Uterus (tissue), 4 donors: Measurements from ENCODE around the gene PDE4B. TPM values are rescaled to one million over a fixed set of nuclear protein-coding genes. Genes with fewer than 3 reads are reported as not detected.
"Not testable (repeated sequence)": the region's sequence is repeated elsewhere in the genome, so short reads cannot be mapped to it uniquely, and the experiment has no call there.

Source experiments
- DNase-seq, 2 donors: peaks; one replicate each; pipeline ENCODE4 v3.0.0-alpha.2; 2019 to 2020
- H3K27ac ChIP-seq, 2 donors: fragments of 200-600 bp; sonication (generic); 1 replicate in 1 of 2; 2 replicates in 1 of 2; pipeline ENCODE4 v1.5.1; 2016 to 2018
- H3K27me3 ChIP-seq, 2 donors: fragments of 200-600 bp; sonication (generic); one replicate each; pipeline ENCODE4 v1.5.1; 2018 to 2019; ENCODE audit warnings: control low read depth in 1 of 2
- H3K36me3 ChIP-seq, 2 donors: fragments of 200-600 bp; sonication (generic); one replicate each; pipeline ENCODE4 v1.5.1; 2019; ENCODE audit warnings: control low read depth in 1 of 2
- H3K4me1 ChIP-seq, 2 donors: fragments of 200-600 bp; sonication (generic); one replicate each; pipeline ENCODE4 v1.5.1; 2018 to 2019; ENCODE audit warnings: control low read depth in 1 of 2
- H3K4me3 ChIP-seq, 2 donors: fragments of 200-600 bp; sonication (generic); 1 replicate in 1 of 2; 2 replicates in 1 of 2; pipeline ENCODE4 v1.5.1; 2018 to 2019; ENCODE audit warnings: mild to moderate bottlenecking in 1 of 2
- H3K9me3 ChIP-seq, 2 donors: fragments of 200-600 bp; sonication (generic); one replicate each; pipeline ENCODE4 v1.5.1; 2019; ENCODE audit warnings: control low read depth in 1 of 2
- POLR2A ChIP-seq, 2 donors: fragments of 450-650 bp; IDR thresholded peaks; one replicate each; pipeline ENCODE4 v1.6.1; 2016; ENCODE audit warnings: antibody characterized with exemption in 2 of 2, mild to moderate bottlenecking in 1 of 2, moderate library complexity in 1 of 2
- intact Hi-C: fragments of 100-400 bp; cut with DNase I; formaldehyde crosslinking; loops from one replicate; pipeline ENCODE4 v1.15.1; 2023; ENCODE audit warnings: low total_unique reads
- total RNA-seq, 4 donors: library from RNA; depleted of rRNA in 3 of 4; stranded (reverse); fragments of >200 nt in 3 of 4; gene quantifications; one replicate each; pipeline versions ENCODE4 v1.1.0 to v1.2.4, GENCODE V29; 2014 to 2023
- TF ChIP-seq, protein P1 (sequence below), 4 experiments: fragments of 200-600 bp in 2 of 4; fragments of 450-650 bp in 2 of 4; sonication (generic) in 2 of 4; IDR thresholded peaks; one replicate each; pipeline ENCODE4 v1.5.1; 2016 to 2019; ENCODE audit warnings: antibody characterized with exemption in 4 of 4, mild to moderate bottlenecking in 2 of 4, moderate library complexity in 1 of 4
- donor health status: DM: yes; HTN: yes; CAD: no.

The PDE4B gene
- total RNA-seq, 4 donors from 2014 or later = 6.9 to 22.9 (median 17.8) TPM

DNA sequence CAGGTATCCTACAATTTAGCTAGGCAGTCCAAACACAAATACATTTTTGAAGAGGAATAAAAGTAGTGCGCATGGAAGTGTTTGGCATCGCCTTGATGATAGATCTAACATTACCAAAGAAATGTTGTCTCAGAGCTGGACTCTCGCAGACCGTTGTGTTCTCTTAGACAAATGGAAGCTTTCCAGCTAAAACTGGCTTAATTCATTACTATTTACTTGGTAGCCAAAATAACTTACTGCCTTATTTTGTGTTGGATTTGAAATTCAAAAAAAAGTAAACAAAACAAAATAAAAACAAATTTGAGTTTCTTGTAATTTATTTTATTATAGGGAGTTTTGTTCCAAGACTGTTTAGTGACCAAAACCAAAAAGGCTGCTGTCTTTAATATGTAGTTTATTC, 51.6 kb downstream of the PDE4B start:
- no peaks in the 10 kb centered on the region for H3K4me1 ChIP-seq
- no peaks in the 10 kb centered on the region for H3K36me3 ChIP-seq
- DNase-seq = no peak
- no peaks in the 10 kb centered on the region for H3K9me3 ChIP-seq
- no peak for TF ChIP-seq POLR2A (IDR thresholded peaks at IDR 0.05)
- TF ChIP-seq, protein P1, sequence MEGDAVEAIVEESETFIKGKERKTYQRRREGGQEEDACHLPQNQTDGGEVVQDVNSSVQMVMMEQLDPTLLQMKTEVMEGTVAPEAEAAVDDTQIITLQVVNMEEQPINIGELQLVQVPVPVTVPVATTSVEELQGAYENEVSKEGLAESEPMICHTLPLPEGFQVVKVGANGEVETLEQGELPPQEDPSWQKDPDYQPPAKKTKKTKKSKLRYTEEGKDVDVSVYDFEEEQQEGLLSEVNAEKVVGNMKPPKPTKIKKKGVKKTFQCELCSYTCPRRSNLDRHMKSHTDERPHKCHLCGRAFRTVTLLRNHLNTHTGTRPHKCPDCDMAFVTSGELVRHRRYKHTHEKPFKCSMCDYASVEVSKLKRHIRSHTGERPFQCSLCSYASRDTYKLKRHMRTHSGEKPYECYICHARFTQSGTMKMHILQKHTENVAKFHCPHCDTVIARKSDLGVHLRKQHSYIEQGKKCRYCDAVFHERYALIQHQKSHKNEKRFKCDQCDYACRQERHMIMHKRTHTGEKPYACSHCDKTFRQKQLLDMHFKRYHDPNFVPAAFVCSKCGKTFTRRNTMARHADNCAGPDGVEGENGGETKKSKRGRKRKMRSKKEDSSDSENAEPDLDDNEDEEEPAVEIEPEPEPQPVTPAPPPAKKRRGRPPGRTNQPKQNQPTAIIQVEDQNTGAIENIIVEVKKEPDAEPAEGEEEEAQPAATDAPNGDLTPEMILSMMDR (IDR thresholded peaks at IDR 0.05) = no peak
- H3K27me3 ChIP-seq = no peaks in the 10 kb centered on the region
- no peak overlapping the region for H3K27ac ChIP-seq
- intact Hi-C loops = no loop called here
- H3K4me3 ChIP-seq = no peak overlapping the region

DNA sequence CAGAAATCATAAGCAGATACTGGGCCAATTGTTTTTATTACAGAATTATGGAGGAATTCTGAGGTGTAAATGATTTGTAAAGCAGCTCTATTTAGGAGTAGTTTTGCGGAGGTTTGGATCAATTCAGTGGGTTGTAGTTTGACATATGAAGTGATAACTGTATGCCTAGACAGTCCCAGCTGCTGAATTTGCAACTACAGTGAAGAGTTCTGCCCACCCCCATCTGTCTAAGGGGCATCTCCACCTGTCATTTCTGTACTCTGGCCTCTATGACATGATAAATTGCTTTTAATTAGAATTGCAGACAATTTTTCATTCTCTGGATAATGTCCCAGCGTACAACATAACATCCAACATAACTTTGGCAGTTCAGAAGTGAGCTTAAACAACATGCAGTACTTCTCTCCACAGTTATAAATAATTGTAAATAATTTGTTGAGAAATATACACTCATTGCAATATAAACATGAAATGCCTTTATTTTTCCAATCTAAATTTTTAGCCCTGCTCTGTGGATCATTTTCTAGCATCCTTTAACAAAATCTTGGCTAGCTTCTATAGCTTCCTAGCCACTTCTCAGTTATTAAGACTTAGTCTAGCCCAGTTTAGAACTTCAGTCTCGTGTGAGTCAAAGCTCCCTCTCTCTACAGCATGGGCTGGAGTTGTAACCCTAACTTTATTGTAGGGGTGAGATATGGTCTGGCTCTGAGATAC, 52.3 kb downstream of the PDE4B start:
- TF ChIP-seq, protein P1 (IDR thresholded peaks at IDR 0.05) = no peak
- TF ChIP-seq POLR2A (IDR thresholded peaks at IDR 0.05) = no peak
- no peaks in the 10 kb centered on the region for H3K27me3 ChIP-seq
- no peak overlapping the region for H3K27ac ChIP-seq
- no peak for DNase-seq
- H3K4me1 ChIP-seq = no peaks in the 10 kb centered on the region
- no peaks in the 10 kb centered on the region for H3K36me3 ChIP-seq
- H3K9me3 ChIP-seq = no peaks in the 10 kb centered on the region
- H3K4me3 ChIP-seq = no peak overlapping the region
- intact Hi-C loops = no loop called here

DNA sequence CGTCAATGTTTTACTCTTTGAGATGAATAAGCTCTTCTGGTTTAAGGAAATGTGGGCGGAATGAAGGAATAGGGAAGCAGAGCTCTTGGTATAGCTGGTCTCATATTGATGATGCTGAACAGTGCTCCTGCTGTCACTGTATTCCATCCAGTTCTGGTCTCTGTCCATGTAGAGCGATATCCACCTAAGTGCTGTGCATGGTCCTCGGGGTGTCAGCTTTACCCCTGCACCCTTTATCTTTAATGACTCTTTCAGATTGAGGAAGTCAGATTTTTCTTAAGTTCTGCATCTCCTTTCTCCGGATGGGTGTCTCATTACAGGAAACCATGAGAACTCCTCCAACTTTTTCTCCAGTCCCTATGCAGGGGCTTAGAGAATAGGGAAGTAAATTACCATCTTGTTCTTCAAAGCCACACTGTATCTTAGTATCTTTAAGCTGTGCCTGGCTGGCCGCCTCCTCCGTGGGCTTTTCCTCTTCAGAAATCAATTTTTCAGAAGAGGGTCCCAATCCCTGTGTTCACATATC, 52.9 kb downstream of the PDE4B start:
- no peak overlapping the region for H3K4me3 ChIP-seq
- intact Hi-C loops = no loop called here
- no peak for DNase-seq
- no peaks in the 10 kb centered on the region for H3K27me3 ChIP-seq
- no peaks in the 10 kb centered on the region for H3K9me3 ChIP-seq
- no peak overlapping the region for H3K27ac ChIP-seq
- TF ChIP-seq, protein P1 (IDR thresholded peaks at IDR 0.05) = no peak
- TF ChIP-seq POLR2A (IDR thresholded peaks at IDR 0.05) = no peak
- H3K36me3 ChIP-seq = no peaks in the 10 kb centered on the region
- no peaks in the 10 kb centered on the region for H3K4me1 ChIP-seq

DNA sequence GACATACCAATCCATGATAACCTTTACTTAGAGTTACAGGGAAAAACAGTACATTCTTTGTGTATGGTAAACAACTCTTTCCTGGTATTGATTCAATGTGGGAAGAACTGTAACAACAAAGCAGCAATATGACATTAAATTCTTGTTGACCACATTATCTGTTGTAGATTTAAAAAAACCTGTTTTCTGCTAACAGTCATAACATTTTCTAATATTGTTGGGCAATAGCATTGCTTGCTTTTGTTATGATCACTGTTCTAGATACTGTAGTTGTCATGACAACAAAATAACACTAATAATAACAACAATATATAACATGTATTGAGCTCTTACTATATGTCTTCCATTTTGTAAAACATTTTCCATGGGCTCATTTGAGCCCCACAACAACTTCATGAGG, 54.2 kb downstream of the PDE4B start:
- no peak for DNase-seq
- H3K27me3 ChIP-seq = no peaks in the 10 kb centered on the region
- H3K4me3 ChIP-seq = no peak overlapping the region
- intact Hi-C loops = no loop called here
- no peak for TF ChIP-seq POLR2A (IDR thresholded peaks at IDR 0.05)
- TF ChIP-seq, protein P1 (IDR thresholded peaks at IDR 0.05) = no peak
- H3K9me3 ChIP-seq = no peaks in the 10 kb centered on the region
- H3K27ac ChIP-seq = no peak overlapping the region
- no peaks in the 10 kb centered on the region for H3K36me3 ChIP-seq
- H3K4me1 ChIP-seq = no peaks in the 10 kb centered on the region

DNA sequence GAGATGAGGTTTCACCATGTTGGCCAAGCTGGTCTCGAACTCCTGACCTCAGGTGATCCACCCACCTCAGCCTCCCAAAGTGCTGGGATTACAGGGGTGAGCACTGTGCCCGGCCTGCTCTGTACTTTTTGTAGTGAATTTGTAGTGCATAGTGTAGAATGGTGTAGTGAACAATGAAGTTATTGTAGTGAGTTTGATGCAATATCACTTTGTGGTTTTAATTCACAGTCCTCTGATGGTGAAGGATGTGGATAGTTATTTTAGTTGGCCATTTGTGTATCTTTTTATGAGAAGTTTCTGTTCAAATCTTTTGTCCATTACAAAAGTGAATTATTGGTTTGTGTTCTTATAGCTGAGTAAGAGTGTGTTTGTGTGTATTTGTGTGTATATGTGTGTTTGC, 57.6 kb downstream of the PDE4B start:
- TF ChIP-seq POLR2A (IDR thresholded peaks at IDR 0.05) = no peak
- TF ChIP-seq, protein P1 (IDR thresholded peaks at IDR 0.05) = no peak
- Histone ChIP-seq H3K4me1 (no peaks in the 10 kb centered on the region), H3K36me3 (no peaks in the 10 kb centered on the region)

DNA sequence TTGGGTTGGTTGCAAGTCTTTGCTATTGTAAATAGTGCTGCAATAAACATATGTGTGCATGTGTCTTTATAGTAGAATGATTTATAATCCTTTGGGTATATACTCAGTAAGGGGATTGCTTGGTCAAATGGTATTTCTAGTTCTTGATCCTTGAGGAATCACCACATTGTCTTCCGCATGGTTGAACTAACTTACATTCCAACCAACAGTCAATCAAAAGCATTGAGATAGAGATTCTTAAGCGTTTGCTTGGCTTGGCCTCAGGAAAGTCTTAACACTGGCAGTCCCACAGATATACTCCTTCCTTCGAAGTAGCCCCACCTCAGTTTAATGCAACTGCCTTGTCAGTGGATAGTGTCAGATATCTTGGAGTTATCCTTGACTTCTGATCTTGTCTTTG, 63.9 kb downstream of the PDE4B start:
- not testable (repeated sequence) for DNase-seq

More for the DNA sequence above, 57.6 kb downstream of the PDE4B start:
- DNase-seq = no peak
- intact Hi-C loops = no loop called here
- no peak overlapping the region for H3K4me3 ChIP-seq
- H3K27ac ChIP-seq = no peak overlapping the region
- H3K9me3 ChIP-seq = no peaks in the 10 kb centered on the region
- H3K27me3 ChIP-seq = peaks cover 0 to 4% of the 10 kb centered on the region in 2 donors

More for the DNA sequence above, 63.9 kb downstream of the PDE4B start:
- H3K9me3 ChIP-seq, intact Hi-C loops, H3K36me3 ChIP-seq, H3K27me3 ChIP-seq, H3K27ac ChIP-seq, H3K4me3 ChIP-seq, H3K4me1 ChIP-seq: not testable (repeated sequence)
